ENCODE measurements around the gene POLR3A. TPM values are rescaled to one million over a fixed set of nuclear protein-coding genes. Genes with fewer than 3 reads are reported as not detected.
A peak's percentile ranks its signal among the peaks of the same experiment; 100 is the strongest.

POLR3A gene
- total and polyA plus RNA-seq, 2 donors (not counting 1 experiment from before 2014, with no cell fraction given) = 11.6 to 16.8 TPM

GRCh38 chr10:77970869-77971803, 58.2 kb downstream of the POLR3A start:
- no peaks in the 10 kb centered on the region for H3K27me3 ChIP-seq (ENCODE audit: control insufficient read depth, insufficient read depth, low read length)
- no peaks in the 10 kb centered on the region for H3K79me2 ChIP-seq (ENCODE audit: control insufficient read depth, insufficient read depth, low read length)
- peaks cover 8% of the 10 kb centered on the region for H3K4me1 ChIP-seq (ENCODE audit: control insufficient read depth, extremely low read depth, insufficient read depth, low read length)
- peak overlapping the region; percentile 82 for H3K27ac ChIP-seq (ENCODE audit: insufficient read depth, low read length)
- TF ChIP-seq EZH2 (IDR thresholded peaks at IDR 0.05; ENCODE audit: low read length, missing control alignments) = no peak
- no peak for TF ChIP-seq CTCF (conservative IDR thresholded peaks at IDR 0.05 in 1 of 2, IDR thresholded peaks at IDR 0.05 in 1 of 2; ENCODE audit: low read depth in 1 of 2, low read length in 2 of 2)
- DNase-seq (ENCODE audit: low read depth in 2 of 2) = peak; percentile 95 to 99
- H3K9ac ChIP-seq (ENCODE audit: insufficient read depth, low read length) = no peak overlapping the region
- H3K9me3 ChIP-seq (ENCODE audit: control insufficient read depth, insufficient read depth, low read depth, low read length) = no peaks in the 10 kb centered on the region
- H3K4me2 ChIP-seq (ENCODE audit: extremely low read depth, insufficient read depth, low read length) = peak overlapping the region; percentile 78
- H3K36me3 ChIP-seq (ENCODE audit: control insufficient read depth, insufficient read depth, low read length) = no peaks in the 10 kb centered on the region
- no peaks in the 10 kb centered on the region for H4K20me1 ChIP-seq (ENCODE audit: control insufficient read depth, extremely low read depth, insufficient read depth, low read length)
- H2AFZ ChIP-seq (ENCODE audit: low read length) = peak overlapping the region; percentile 43
- H3K4me3 ChIP-seq (replicated peaks in 1 of 4; ENCODE audit: control extremely low read depth in 1 of 4, insufficient read depth in 1 of 4, low read depth in 3 of 4, low read length in 4 of 4) = peak overlapping the region; percentile 7 to 49 (median 25)

- Histone ChIP-seq H3K9ac (ENCODE audit: insufficient read depth, low read length) (no peak overlapping the region), H3K79me2 (ENCODE audit: control insufficient read depth, insufficient read depth, low read length) (no peaks in the 10 kb centered on the region), H2AFZ (ENCODE audit: low read length) (no peak overlapping the region), H3K4me3 (replicated peaks in 1 of 4; ENCODE audit: control extremely low read depth in 1 of 4, insufficient read depth in 1 of 4, low read depth in 3 of 4, low read length in 4 of 4) (no peak overlapping the region), H3K27ac (ENCODE audit: insufficient read depth, low read length) (no peak overlapping the region), H3K9me3 (ENCODE audit: control insufficient read depth, insufficient read depth, low read depth, low read length) (no peaks in the 10 kb centered on the region), H4K20me1 (ENCODE audit: control insufficient read depth, extremely low read depth, insufficient read depth, low read length) (no peaks in the 10 kb centered on the region), H3K4me1 (ENCODE audit: control insufficient read depth, extremely low read depth, insufficient read depth, low read length) (peaks cover 8% of the 10 kb centered on the region), H3K27me3 (ENCODE audit: control insufficient read depth, insufficient read depth, low read length) (no peaks in the 10 kb centered on the region), H3K36me3 (ENCODE audit: control insufficient read depth, insufficient read depth, low read length) (no peaks in the 10 kb centered on the region), H3K4me2 (ENCODE audit: extremely low read depth, insufficient read depth, low read length) (no peak overlapping the region)
- TF ChIP-seq CTCF (conservative IDR thresholded peaks at IDR 0.05 in 1 of 2, IDR thresholded peaks at IDR 0.05 in 1 of 2; ENCODE audit: low read depth in 1 of 2, low read length in 2 of 2) = no peak
- TF ChIP-seq EZH2 (IDR thresholded peaks at IDR 0.05; ENCODE audit: low read length, missing control alignments) = no peak
- DNase-seq (ENCODE audit: low read depth in 2 of 2) = no peak
Observed at GRCh38 chr10:77969114-77969513, 60.2 kb downstream of the POLR3A start.

- Histone ChIP-seq H3K4me3 (replicated peaks in 1 of 4; ENCODE audit: control extremely low read depth in 1 of 4, insufficient read depth in 1 of 4, low read depth in 3 of 4, low read length in 4 of 4) (no peak overlapping the region), H3K36me3 (ENCODE audit: control insufficient read depth, insufficient read depth, low read length) (no peaks in the 10 kb centered on the region), H2AFZ (ENCODE audit: low read length) (no peak overlapping the region), H4K20me1 (ENCODE audit: control insufficient read depth, extremely low read depth, insufficient read depth, low read length) (no peaks in the 10 kb centered on the region), H3K4me1 (ENCODE audit: control insufficient read depth, extremely low read depth, insufficient read depth, low read length) (peaks cover 8% of the 10 kb centered on the region), H3K27me3 (ENCODE audit: control insufficient read depth, insufficient read depth, low read length) (no peaks in the 10 kb centered on the region), H3K4me2 (ENCODE audit: extremely low read depth, insufficient read depth, low read length) (no peak overlapping the region), H3K9ac (ENCODE audit: insufficient read depth, low read length) (no peak overlapping the region), H3K9me3 (ENCODE audit: control insufficient read depth, insufficient read depth, low read depth, low read length) (no peaks in the 10 kb centered on the region), H3K27ac (ENCODE audit: insufficient read depth, low read length) (no peak overlapping the region), H3K79me2 (ENCODE audit: control insufficient read depth, insufficient read depth, low read length) (no peaks in the 10 kb centered on the region)
- TF ChIP-seq CTCF (conservative IDR thresholded peaks at IDR 0.05 in 1 of 2, IDR thresholded peaks at IDR 0.05 in 1 of 2; ENCODE audit: low read depth in 1 of 2, low read length in 2 of 2) (no peak), EZH2 (IDR thresholded peaks at IDR 0.05; ENCODE audit: low read length, missing control alignments) (no peak)
- DNase-seq (ENCODE audit: low read depth in 2 of 2) = no peak
Observed at GRCh38 chr10:77967611-77968022, 61.7 kb downstream of the POLR3A start.

Data from fibroblast of lung (primary cell).